ENCODE measurements around the gene SRP68.
"Not testable (repeated sequence)": the region's sequence is repeated elsewhere in the genome, so short reads cannot be mapped to it uniquely, and the experiment has no call there.

The SRP68 gene

GRCh38 chr17:76090517-76091129 lies 18.3 kb upstream of the SRP68 start:
- in situ Hi-C loops (cut with MboI; ENCODE audit: low sequenced_read_pairs) = no loop called here

GRCh38 chr17:76089680-76090516 lies 17.6 kb upstream of the SRP68 start:
- in situ Hi-C loops (cut with MboI; ENCODE audit: low sequenced_read_pairs) = no loop called here

GRCh38 chr17:76088868-76089576 lies 16.7 kb upstream of the SRP68 start:
- in situ Hi-C loops (cut with MboI; ENCODE audit: low sequenced_read_pairs) = no loop called here

- in situ Hi-C loops (cut with MboI; ENCODE audit: low sequenced_read_pairs) = no loop called here
Observed at GRCh38 chr17:76088041-76088867, 15.9 kb upstream of the SRP68 start.

- in situ Hi-C loops (cut with MboI; ENCODE audit: low sequenced_read_pairs) = no loop called here
Observed at GRCh38 chr17:76087531-76087930, 15.2 kb upstream of the SRP68 start.

GRCh38 chr17:76086384-76086783 lies 14.1 kb upstream of the SRP68 start:
- in situ Hi-C loops (cut with MboI; ENCODE audit: low sequenced_read_pairs) = no loop called here

- in situ Hi-C loops (cut with MboI; ENCODE audit: low sequenced_read_pairs) = no loop called here
Observed at GRCh38 chr17:76085731-76086366, 13.5 kb upstream of the SRP68 start.

GRCh38 chr17:76085066-76085730 lies 12.9 kb upstream of the SRP68 start:
- in situ Hi-C loops (cut with MboI; ENCODE audit: low sequenced_read_pairs) = no loop called here

- in situ Hi-C loops (cut with MboI; ENCODE audit: low sequenced_read_pairs) = no loop called here
Observed at GRCh38 chr17:76083536-76084182, 11.3 kb upstream of the SRP68 start.

- in situ Hi-C loops (cut with MboI; ENCODE audit: low sequenced_read_pairs) = no loop called here
Observed at GRCh38 chr17:76082326-76083251, 10.3 kb upstream of the SRP68 start.

GRCh38 chr17:76081295-76082210 lies 9.2 kb upstream of the SRP68 start:
- in situ Hi-C loops (cut with MboI; ENCODE audit: low sequenced_read_pairs) = no loop called here

- in situ Hi-C loops (cut with MboI; ENCODE audit: low sequenced_read_pairs) = no loop called here
Observed at GRCh38 chr17:76080768-76081287, 8.5 kb upstream of the SRP68 start.

GRCh38 chr17:76079956-76080767 lies 7.8 kb upstream of the SRP68 start:
- in situ Hi-C loops (cut with MboI; ENCODE audit: low sequenced_read_pairs) = no loop called here

GRCh38 chr17:76079535-76079955 lies 7.2 kb upstream of the SRP68 start:
- in situ Hi-C loops (cut with MboI; ENCODE audit: low sequenced_read_pairs) = no loop called here

GRCh38 chr17:76078860-76079534 lies 6.7 kb upstream of the SRP68 start, which contains the start of gene ZACN:
Gene ZACN, plus strand, starts transcription at chr17:76079182. Its CDS starts 83 bp downstream, at chr17:76079265.
- in situ Hi-C loops (cut with MboI; ENCODE audit: low sequenced_read_pairs) = no loop called here

GRCh38 chr17:76078370-76078769 lies 6.1 kb upstream of the SRP68 start:
- in situ Hi-C loops (cut with MboI; ENCODE audit: low sequenced_read_pairs) = not testable (repeated sequence)

All from HL-60/S4 treated with phorbol 12-myristate 13-acetate at 8.2 ng/mL for 4 days and 3 days (cell line).